ENCODE data around the gene RAB29. TPM values are rescaled to one million over a fixed set of nuclear protein-coding genes. Genes with fewer than 3 reads are reported as not detected.

Gene RAB29
- total and polyA plus RNA-seq, 9 of the 15 experiments (the other 6 are each of a cell fraction or from before 2014, with no cell fraction given): 6.3 to 17.6 (median 8.0) TPM

DNA sequence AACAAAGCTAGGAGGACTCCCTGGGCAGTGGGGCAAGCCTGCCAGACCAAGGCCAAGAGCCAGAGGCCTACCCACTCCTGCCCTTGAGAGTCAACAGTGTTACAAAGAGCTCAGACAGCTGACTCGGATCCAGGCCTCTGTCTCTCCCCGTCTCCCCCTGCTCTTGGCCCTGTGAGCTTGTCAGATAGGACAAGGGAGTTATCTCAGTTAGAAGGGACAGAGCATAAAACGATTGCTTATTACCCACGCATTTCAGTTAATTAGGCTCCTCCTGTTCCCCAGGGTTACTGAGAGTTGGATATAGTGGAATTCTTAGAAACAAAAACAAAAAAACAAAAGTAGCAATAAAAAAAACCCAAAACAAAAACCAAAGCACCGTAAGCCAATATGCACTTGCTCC lies 36.4 kb upstream of the RAB29 start (continued):
- TF ChIP-seq POLR2B (IDR thresholded peaks at IDR 0.05; ENCODE audit: low read depth, partially characterized antibody) (no peak), CHD1 (IDR thresholded peaks at IDR 0.05; ENCODE audit: low read length) (no peak), FOXA3 (CRISPR knock-in tag; conservative IDR thresholded peaks at IDR 0.05 in 1 of 2, IDR thresholded peaks at IDR 0.05 in 1 of 2) (0 out of 4 replicates have a peak, but pooled peaks of 1 of the 2 experiments have one; percentile 32), IFI16 (CRISPR knock-in tag; IDR thresholded peaks at IDR 0.05) (no peak), ZNF232 (CRISPR knock-in tag; IDR thresholded peaks at IDR 0.05) (no peak), YBX1 (IDR thresholded peaks at IDR 0.05) (no peak), CCNT2 (IDR thresholded peaks at IDR 0.05; ENCODE audit: borderline replicate concordance, extremely low read depth, insufficient read length, low read depth, low read length) (peak; percentile 20), ZNF146 (CRISPR knock-in tag; IDR thresholded peaks at IDR 0.05; ENCODE audit: unreplicated experiment) (no peak), CHCHD3 (CRISPR knock-in tag; IDR thresholded peaks at IDR 0.05) (no peak), DNMT1 (IDR thresholded peaks at IDR 0.05) (peak; percentile 74; the same call in 1 of the 2 replicates), NELFE (IDR thresholded peaks at IDR 0.05; ENCODE audit: insufficient read depth, insufficient read length) (no peak), KAT8 (IDR thresholded peaks at IDR 0.05; ENCODE audit: low read depth) (no peak), STAT5A (IDR thresholded peaks at IDR 0.05; ENCODE audit: borderline replicate concordance, low read length) (peak; percentile 61)
- TF ChIP-seq, protein P1, sequence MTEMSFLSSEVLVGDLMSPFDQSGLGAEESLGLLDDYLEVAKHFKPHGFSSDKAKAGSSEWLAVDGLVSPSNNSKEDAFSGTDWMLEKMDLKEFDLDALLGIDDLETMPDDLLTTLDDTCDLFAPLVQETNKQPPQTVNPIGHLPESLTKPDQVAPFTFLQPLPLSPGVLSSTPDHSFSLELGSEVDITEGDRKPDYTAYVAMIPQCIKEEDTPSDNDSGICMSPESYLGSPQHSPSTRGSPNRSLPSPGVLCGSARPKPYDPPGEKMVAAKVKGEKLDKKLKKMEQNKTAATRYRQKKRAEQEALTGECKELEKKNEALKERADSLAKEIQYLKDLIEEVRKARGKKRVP (CRISPR knock-in tag; IDR thresholded peaks at IDR 0.05): no peak
- TF ChIP-seq, protein P2, sequence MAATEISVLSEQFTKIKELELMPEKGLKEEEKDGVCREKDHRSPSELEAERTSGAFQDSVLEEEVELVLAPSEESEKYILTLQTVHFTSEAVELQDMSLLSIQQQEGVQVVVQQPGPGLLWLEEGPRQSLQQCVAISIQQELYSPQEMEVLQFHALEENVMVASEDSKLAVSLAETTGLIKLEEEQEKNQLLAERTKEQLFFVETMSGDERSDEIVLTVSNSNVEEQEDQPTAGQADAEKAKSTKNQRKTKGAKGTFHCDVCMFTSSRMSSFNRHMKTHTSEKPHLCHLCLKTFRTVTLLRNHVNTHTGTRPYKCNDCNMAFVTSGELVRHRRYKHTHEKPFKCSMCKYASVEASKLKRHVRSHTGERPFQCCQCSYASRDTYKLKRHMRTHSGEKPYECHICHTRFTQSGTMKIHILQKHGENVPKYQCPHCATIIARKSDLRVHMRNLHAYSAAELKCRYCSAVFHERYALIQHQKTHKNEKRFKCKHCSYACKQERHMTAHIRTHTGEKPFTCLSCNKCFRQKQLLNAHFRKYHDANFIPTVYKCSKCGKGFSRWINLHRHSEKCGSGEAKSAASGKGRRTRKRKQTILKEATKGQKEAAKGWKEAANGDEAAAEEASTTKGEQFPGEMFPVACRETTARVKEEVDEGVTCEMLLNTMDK (IDR thresholded peaks at IDR 0.05; ENCODE audit: borderline replicate concordance, insufficient read depth, low read depth, low read length, poor library complexity, severe bottlenecking): no peak
- TF ChIP-seq, protein P3, sequence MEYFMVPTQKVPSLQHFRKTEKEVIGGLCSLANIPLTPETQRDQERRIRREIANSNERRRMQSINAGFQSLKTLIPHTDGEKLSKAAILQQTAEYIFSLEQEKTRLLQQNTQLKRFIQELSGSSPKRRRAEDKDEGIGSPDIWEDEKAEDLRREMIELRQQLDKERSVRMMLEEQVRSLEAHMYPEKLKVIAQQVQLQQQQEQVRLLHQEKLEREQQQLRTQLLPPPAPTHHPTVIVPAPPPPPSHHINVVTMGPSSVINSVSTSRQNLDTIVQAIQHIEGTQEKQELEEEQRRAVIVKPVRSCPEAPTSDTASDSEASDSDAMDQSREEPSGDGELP (CRISPR knock-in tag; IDR thresholded peaks at IDR 0.05; ENCODE audit: borderline replicate concordance): peak; percentile 85; the same call in 1 of the 2 replicates
- TF ChIP-seq, protein P4, sequence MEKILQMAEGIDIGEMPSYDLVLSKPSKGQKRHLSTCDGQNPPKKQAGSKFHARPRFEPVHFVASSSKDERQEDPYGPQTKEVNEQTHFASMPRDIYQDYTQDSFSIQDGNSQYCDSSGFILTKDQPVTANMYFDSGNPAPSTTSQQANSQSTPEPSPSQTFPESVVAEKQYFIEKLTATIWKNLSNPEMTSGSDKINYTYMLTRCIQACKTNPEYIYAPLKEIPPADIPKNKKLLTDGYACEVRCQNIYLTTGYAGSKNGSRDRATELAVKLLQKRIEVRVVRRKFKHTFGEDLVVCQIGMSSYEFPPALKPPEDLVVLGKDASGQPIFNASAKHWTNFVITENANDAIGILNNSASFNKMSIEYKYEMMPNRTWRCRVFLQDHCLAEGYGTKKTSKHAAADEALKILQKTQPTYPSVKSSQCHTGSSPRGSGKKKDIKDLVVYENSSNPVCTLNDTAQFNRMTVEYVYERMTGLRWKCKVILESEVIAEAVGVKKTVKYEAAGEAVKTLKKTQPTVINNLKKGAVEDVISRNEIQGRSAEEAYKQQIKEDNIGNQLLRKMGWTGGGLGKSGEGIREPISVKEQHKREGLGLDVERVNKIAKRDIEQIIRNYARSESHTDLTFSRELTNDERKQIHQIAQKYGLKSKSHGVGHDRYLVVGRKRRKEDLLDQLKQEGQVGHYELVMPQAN (IDR thresholded peaks at IDR 0.05; ENCODE audit: borderline replicate concordance): no peak; the same call in 1 of the 2 replicates
- TF ChIP-seq, protein P5, sequence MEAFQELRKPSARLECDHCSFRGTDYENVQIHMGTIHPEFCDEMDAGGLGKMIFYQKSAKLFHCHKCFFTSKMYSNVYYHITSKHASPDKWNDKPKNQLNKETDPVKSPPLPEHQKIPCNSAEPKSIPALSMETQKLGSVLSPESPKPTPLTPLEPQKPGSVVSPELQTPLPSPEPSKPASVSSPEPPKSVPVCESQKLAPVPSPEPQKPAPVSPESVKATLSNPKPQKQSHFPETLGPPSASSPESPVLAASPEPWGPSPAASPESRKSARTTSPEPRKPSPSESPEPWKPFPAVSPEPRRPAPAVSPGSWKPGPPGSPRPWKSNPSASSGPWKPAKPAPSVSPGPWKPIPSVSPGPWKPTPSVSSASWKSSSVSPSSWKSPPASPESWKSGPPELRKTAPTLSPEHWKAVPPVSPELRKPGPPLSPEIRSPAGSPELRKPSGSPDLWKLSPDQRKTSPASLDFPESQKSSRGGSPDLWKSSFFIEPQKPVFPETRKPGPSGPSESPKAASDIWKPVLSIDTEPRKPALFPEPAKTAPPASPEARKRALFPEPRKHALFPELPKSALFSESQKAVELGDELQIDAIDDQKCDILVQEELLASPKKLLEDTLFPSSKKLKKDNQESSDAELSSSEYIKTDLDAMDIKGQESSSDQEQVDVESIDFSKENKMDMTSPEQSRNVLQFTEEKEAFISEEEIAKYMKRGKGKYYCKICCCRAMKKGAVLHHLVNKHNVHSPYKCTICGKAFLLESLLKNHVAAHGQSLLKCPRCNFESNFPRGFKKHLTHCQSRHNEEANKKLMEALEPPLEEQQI (IDR thresholded peaks at IDR 0.05): no peak
- TF ChIP-seq, protein P6, sequence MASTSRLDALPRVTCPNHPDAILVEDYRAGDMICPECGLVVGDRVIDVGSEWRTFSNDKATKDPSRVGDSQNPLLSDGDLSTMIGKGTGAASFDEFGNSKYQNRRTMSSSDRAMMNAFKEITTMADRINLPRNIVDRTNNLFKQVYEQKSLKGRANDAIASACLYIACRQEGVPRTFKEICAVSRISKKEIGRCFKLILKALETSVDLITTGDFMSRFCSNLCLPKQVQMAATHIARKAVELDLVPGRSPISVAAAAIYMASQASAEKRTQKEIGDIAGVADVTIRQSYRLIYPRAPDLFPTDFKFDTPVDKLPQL (IDR thresholded peaks at IDR 0.05; ENCODE audit: extremely low read depth, insufficient read length): no peak

Measured in K562 (cell line).